HG02973 (cell line): ENCODE measurements around the gene CUL7.

Source experiments
- ATAC-seq: cut with Tn5 transposase; IDR thresholded peaks from one replicate; pipeline ENCODE4 v1.9.1; 2021; ENCODE audit warnings: moderate library complexity; ENCODE audit not compliant: unreplicated experiment

CUL7 gene

GRCh38 chr6:43077981-43078511, 24.4 kb upstream of the CUL7 start:
- no peak for ATAC-seq

- ATAC-seq: no peak
Measured at GRCh38 chr6:43077333-43077809, 23.7 kb upstream of the CUL7 start.

GRCh38 chr6:43076464-43077332, 23.0 kb upstream of the CUL7 start:
- ATAC-seq: no peak

GRCh38 chr6:43075670-43076463, 22.2 kb upstream of the CUL7 start, which contains the start of gene PTK7:
PTK7 (plus strand) TSS chr6:43076314; CDS start chr6:43076489, 175 bp downstream.
- ATAC-seq: no peak

- ATAC-seq: no peak
Measured at GRCh38 chr6:43074847-43075669, 21.4 kb upstream of the CUL7 start.

GRCh38 chr6:43070028-43070632, 16.5 kb upstream of the CUL7 start:
- no peak for ATAC-seq

- no peak for ATAC-seq
Measured at GRCh38 chr6:43062818-43063217, 9.2 kb upstream of the CUL7 start.

GRCh38 chr6:43061861-43062260, 8.2 kb upstream of the CUL7 start:
- ATAC-seq: no peak

GRCh38 chr6:43060755-43061633, 7.3 kb upstream of the CUL7 start:
- no peak for ATAC-seq

GRCh38 chr6:43060034-43060754, 6.5 kb upstream of the CUL7 start:
- no peak for ATAC-seq

GRCh38 chr6:43059168-43060033, 5.8 kb upstream of the CUL7 start, which contains the start of the genes KLC4 and MRPL2:
KLC4 (plus strand) TSS chr6:43059631; CDS start chr6:43061336, 1,705 bp downstream.
MRPL2 (minus strand) TSS chr6:43059434; CDS start chr6:43059381, 53 bp downstream.
- peak; percentile 75 for ATAC-seq

GRCh38 chr6:43058531-43058930, 4.9 kb upstream of the CUL7 start:
- ATAC-seq: no peak

GRCh38 chr6:43055966-43056365, 2.3 kb upstream of the CUL7 start:
- ATAC-seq: no peak

- no peak for ATAC-seq
Measured at GRCh38 chr6:43054206-43054943, 724 bp upstream of the CUL7 start.

- peak; percentile 18 for ATAC-seq
Measured at GRCh38 chr6:43052842-43053544, 658 bp downstream of the CUL7 start.

- ATAC-seq: no peak
Measured at GRCh38 chr6:43052225-43052841, 1.3 kb downstream of the CUL7 start.
